A549 (cell line): ENCODE data around the gene CDH4.

Source experiments
- CEBPB ChIP-seq, 2 experiments: fragments of >200 bp in 1 of 2; sonication (Bioruptor Twin) in 1 of 2; formaldehyde crosslinking in 1 of 2; IDR thresholded peaks; 2 replicates each; pipeline ENCODE4 v1.6.1; 2012 to 2016
- CTCF ChIP-seq: fragments of >200 bp; sonication (Bioruptor Twin); formaldehyde crosslinking; IDR thresholded peaks from 3 replicates; pipeline ENCODE4 v1.5.1; 2016
- HES2 ChIP-seq: fragments of >200 bp; sonication (Bioruptor Twin); formaldehyde crosslinking; IDR thresholded peaks from 2 replicates; pipeline ENCODE4 v1.6.1; 2016
- HMGXB4 ChIP-seq: fragments of 250-450 bp; sonication (Bioruptor Pico); IDR thresholded peaks from 2 replicates; pipeline ENCODE4 v1.5.0; 2021; ENCODE audit warnings: mild to moderate bottlenecking, moderate library complexity, borderline replicate concordance
- KDM5A ChIP-seq: fragments of 200-600 bp; sonication (generic); IDR thresholded peaks from 2 replicates; pipeline ENCODE4 v1.6.1; 2016; ENCODE audit warnings: antibody characterized with exemption, mild to moderate bottlenecking
- POLR2A ChIP-seq: IDR thresholded peaks from 2 replicates; pipeline ENCODE4 v1.6.1; 2012; ENCODE audit warnings: mild to moderate bottlenecking, low read length
- RAD21 ChIP-seq, 2 experiments: fragments of >200 bp in 1 of 2; sonication (Bioruptor Twin) in 1 of 2; formaldehyde crosslinking in 1 of 2; IDR thresholded peaks in 1 of 2; conservative IDR thresholded peaks in 1 of 2; 2 replicates in 1 of 2; 3 replicates in 1 of 2; pipeline ENCODE4 v1.6.1; 2012 to 2018; ENCODE audit warnings: inconsistent platforms in 1 of 2
- REST ChIP-seq: fragments of 200-600 bp; sonication (generic); IDR thresholded peaks from 2 replicates; pipeline ENCODE4 v1.6.1; 2016; ENCODE audit warnings: antibody characterized with exemption, mild to moderate bottlenecking, moderate library complexity
- RNF2 ChIP-seq: fragments of 200-600 bp; sonication (generic); IDR thresholded peaks from 2 replicates; pipeline ENCODE4 v1.6.1; 2016; ENCODE audit warnings: low read depth, mild to moderate bottlenecking, antibody characterized with exemption, moderate library complexity, borderline replicate concordance

GRCh38 chr20:61508301-61509096 lies 256.4 kb downstream of the CDH4 start:
- TF ChIP-seq CTCF (no peak), POLR2A (no peak), KDM5A (no peak), CEBPB (IDR thresholded peaks at IDR 0.05) (no peak), RNF2 (no peak), REST (no peak), HES2 (no peak), RAD21 (conservative IDR thresholded peaks at IDR 0.05 in 1 of 2, IDR thresholded peaks at IDR 0.05 in 1 of 2) (no peak), HMGXB4 (CRISPR knock-in tag) (no peak)
